Stimulated activated CD8-positive, alpha-beta memory T cell treated with anti-CD3 and anti-CD28 coated beads, Interleukin-7, amount 100 ng/mL, for 1 hour (primary cell): ENCODE results near the gene DHDH.
"Not testable (repeated sequence)": the region's sequence is repeated elsewhere in the genome, so short reads cannot be mapped to it uniquely, and the experiment has no call there.

Source experiments
- DNase-seq, 2 donors: peaks; one replicate each; pipeline ENCODE4 v3.0.0-alpha.2; 2020; ENCODE audit warnings: low read depth in 2 of 2

DHDH gene

DNA sequence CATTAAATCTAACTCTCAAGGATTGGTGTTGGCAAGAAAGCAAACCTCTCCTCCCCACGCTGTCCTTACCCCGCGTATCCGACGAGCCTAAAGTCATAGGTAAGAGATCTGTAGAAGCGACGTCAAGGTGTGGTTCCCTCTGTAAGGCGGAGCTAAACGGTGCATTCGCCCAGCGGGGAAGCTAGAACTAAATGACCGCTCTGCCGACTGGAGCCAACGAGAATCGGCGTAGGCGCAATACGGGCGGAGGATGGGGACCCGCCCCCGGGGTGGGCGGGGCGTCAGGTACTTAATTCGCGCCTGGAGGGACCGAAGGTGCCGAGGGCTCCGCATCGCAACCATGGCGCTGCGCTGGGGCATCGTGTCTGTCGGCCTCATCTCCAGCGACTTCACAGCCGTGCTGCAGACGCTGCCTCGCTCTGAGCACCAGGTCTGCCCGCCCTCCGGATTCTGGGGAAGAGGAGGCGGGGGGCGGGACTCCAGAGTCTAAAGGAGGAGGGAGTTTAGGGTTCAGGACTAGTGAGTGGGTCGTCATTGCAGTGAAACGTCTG lies at the start of gene DHDH:
Gene DHDH, plus strand, starts transcription at position 318 of the 551 bp plus-strand sequence. Its CDS starts 23 bp downstream, at position 341.
- DNase-seq: peak; percentile 65 to 67

GRCh38 chr19:48883726-48884125 lies 49.8 kb upstream of the DHDH start:
- no peak for DNase-seq

GRCh38 chr19:48887861-48888612 lies 45.5 kb upstream of the DHDH start:
- no peak for DNase-seq

- not testable (repeated sequence) for DNase-seq
These were observed 44.0 kb upstream of the DHDH start for GRCh38 chr19:48889496-48889895.

DNA sequence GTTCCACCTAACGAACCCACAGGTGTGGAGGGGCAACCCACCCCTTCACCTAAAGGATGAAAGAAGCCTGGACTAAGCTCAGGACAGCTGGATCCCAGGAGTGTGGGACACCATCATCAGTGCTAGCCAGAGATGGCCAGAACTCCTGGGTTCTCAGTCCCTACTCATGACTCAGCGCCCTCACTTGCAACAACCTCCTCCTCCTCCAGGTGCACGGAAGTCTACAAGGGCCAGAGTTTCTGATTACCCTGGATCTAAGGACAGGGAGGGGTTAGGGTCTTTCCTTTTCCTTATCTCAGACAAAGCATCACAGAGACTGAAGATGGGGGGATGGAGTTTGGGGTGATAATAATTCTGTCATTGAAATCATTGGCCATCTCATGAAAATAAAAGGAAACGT lies 42.9 kb upstream of the DHDH start:
- no peak for DNase-seq

GRCh38 chr19:48895226-48895625 lies 38.3 kb upstream of the DHDH start:
- DNase-seq: no peak

GRCh38 chr19:48896191-48896720 lies 37.2 kb upstream of the DHDH start:
- no peak for DNase-seq

- no peak for DNase-seq
These were observed 36.3 kb upstream of the DHDH start for GRCh38 chr19:48897181-48897580.

DNA sequence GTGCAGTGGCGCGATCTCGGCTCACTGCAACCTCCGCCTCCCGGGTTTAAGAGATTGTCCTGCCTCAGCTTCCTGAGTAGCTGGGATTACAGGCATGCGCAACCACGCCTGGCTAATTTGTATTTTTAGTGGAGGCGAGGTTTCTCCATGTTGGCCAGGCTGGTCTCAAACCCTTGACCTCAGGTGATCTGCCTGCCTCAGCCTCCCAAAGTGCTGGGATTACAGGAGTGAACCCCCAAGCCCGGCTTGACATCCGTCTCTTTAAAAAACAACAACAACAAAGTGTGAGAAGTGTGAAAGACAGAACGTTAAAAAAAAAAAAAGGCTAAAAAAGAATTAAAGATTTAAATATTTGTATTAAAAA lies 34.1 kb upstream of the DHDH start:
- not testable (repeated sequence) for DNase-seq

DNA sequence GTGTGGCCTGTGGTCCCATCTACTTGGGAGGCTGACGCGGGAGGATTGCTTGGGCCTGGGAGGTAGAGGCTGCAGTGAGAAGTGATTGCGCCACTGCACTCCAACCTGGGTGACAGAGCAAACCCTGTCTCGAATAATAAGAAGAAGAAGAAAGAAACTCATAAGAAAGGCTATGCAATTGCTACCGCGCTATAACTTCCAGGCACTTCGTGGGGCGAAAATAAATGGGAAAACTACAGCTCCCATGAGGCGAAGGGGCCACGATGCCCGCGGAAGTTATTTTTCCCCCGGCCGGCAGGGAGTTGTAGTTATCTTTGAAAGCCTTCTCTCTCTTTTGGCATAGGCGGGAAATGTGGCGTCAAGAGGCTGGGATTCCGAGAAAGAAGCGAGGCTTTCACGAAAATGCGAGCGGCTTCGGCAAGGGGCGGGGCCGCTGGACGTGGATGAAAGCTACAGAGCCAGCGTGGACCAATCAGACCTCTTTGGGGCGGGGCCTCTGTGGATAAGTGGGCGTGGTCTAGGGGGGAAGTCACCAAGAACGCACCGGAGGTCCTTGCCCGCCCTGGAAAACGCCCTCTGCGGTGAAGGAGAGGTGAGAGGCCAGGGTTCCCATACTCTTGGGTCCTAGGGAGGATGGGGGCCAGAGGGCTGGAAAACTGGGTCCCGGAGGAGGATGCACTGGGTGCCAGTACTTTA lies 33.6 kb upstream of the DHDH start, which contains the start of gene NUCB1:
Gene NUCB1, plus strand, starts transcription at position 532 of the 696 bp plus-strand sequence. CDS start 485 bp downstream, outside the sequence.
- peak; percentile 93 to 98 for DNase-seq

DNA sequence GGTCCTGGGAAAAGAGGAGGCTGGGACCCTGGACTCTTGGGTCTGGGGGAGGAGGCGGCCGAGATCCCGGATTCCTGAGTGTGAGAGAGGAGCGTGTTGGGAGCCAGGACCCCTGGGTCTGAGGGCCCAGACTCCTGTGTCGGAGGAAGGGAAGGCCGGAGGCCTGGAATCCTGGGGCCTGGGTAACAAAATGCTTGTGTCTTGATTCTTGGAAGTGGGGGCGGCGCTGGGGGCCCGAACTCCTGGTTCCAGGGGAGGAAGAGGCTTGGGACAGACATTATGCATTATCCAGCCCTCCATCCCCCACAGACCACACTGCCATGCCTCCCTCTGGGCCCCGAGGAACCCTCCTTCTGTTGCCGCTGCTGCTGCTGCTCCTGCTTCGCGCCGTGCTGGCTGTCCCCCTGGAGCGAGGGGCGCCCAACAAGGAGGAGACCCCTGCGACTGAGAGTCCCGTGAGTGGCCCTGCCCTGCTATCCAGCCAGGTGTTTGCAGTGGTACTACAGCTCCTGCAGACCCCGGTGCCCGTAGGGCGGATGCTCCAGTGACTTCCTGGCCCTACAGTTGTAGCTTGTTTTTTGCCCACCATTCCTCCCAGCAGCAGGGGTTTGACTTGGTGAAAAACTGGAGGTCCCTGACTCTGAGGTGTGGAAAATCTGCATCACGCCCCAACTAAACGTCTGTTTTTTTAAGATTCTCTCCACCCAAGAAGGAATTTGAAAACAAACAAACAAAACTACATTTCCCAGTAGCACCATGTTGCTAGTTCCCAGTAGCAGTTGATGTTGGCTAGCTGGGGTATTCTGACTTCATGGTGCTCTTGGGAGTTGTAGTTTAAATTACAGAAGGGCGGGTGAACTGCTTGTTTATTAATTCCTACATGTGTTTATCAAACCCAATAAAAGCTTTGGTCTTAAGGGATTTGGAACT lies 32.8 kb upstream of the DHDH start:
- DNase-seq: no peak

GRCh38 chr19:48902291-48902690 lies 31.2 kb upstream of the DHDH start:
- DNase-seq: not testable (repeated sequence)

- DNase-seq: not testable (repeated sequence)
These were observed 29.7 kb upstream of the DHDH start for GRCh38 chr19:48903788-48904187.

DNA sequence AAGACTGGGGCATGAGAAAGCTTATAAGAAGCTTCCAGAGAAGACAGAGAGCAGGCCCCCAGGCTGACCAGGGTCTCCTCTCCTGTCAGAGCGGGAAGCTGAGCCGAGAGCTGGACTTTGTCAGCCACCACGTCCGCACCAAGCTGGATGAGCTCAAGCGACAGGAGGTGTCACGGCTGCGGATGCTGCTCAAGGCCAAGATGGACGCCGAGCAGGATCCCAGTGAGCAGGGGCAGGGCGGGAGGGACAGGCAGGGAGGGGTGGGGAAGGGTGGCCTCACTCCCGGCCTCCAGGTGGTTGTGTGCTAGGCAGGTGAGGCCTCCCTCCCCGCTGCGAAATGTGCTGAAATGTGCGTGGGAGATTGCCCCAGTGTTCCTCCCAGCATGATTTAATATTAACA lies 27.8 kb upstream of the DHDH start:
- DNase-seq: no peak

DNA sequence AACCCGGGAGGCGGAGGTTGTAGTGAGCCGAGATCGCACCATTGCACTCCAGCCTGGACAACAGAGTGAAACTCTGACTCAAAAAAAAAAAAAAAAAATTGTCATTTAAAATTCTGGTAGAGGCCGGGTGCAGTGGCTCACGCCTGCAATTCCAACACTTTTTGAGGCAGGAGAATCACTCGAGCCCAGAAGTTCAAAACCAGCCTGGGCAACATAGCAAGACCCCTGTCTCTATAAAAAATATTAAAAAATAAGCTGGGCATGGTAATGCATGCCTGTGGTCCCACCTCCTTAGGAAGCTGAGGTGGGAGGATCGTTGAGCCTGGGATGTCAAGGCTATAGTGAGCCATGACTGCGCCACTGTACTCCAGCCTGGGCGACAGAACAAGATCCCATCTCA lies 27.2 kb upstream of the DHDH start:
- DNase-seq: no peak

DNA sequence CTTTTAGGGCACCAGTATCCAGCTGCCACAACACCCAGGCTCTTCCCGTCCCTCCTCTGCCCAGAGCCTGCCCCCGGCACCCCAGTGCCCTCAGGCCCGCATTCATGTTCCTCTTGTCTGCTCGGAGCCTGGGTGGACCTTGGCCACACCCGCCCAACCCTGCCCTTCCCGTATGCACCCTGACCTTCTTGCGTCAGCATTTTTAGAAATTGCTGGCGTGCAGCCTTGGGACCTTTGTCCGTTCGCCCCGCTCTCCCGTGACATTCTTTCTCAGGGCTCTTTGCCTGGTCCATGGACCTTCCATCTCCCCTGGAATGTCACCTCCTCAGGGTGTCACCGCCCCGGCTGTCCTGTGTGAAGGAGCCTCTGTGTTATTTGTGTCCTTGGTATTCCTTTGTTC lies 25.8 kb upstream of the DHDH start:
- no peak for DNase-seq

DNA sequence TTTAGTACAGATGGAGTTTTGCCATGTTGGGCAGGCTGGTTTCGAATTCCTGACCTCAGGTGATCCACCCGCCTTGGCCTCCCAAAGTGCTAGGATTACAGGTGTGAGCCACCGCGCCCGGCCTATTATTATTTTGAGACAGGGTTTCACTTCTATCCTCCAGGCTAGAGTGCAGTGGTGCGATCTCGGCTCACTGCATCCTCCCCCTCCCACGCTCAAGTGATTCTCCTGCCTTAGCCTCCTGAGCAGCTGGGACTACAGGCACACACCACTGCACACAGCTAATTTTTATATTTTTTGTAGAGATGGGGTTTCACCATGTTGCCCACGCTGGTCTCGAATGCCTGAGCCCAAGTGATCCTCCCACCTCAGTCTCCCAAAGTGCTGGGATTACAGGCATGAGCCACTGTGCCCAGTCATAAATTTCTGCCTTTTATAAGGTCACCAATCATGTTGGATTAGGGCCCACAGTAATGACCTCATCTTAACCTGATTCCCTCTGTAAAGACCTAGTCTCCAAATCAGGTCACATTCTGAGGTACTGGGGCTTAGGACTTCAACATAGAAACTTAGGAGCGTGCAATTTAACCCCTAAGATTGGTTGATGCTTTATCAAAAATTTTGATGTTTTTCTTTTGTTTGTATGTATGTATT lies 23.9 kb upstream of the DHDH start:
- not testable (repeated sequence) for DNase-seq

DNA sequence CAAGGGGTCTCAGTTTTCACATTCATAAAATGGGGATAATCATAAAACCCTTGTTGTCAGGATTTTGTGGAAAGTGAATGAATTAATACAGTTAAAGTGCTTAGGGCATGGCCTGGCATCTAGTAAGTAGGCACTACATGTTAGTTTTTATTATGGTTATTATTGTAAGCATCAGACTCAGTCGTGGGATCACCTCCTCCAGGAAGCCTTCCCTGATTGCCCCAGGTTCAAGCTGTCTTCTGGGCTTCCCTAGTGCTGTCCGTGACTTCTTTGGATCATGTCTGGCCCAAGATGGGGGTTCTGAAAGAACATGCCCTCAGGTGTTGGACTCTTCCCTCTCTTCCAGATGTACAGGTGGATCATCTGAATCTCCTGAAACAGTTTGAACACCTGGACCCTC lies 22.7 kb upstream of the DHDH start:
- DNase-seq: no peak

GRCh38 chr19:48913114-48913889 lies 20.2 kb upstream of the DHDH start:
- DNase-seq: no peak

- no peak for DNase-seq
These were observed 19.3 kb upstream of the DHDH start for GRCh38 chr19:48914181-48914580.
